Activated T-helper 9 cell treated with anti-CD3 and anti-CD28 coated beads, Interleukin-2, amount 50 U/mL, for 16 hours (primary cell): ENCODE measurements around the gene EMCN.
"Not testable (repeated sequence)": the region's sequence is repeated elsewhere in the genome, so short reads cannot be mapped to it uniquely, and the experiment has no call there.

ENCODE experiments used
- DNase-seq: peaks from one replicate; pipeline ENCODE4 v3.0.0-alpha.2; 2020; ENCODE audit warnings: low read depth

EMCN gene, protein sequence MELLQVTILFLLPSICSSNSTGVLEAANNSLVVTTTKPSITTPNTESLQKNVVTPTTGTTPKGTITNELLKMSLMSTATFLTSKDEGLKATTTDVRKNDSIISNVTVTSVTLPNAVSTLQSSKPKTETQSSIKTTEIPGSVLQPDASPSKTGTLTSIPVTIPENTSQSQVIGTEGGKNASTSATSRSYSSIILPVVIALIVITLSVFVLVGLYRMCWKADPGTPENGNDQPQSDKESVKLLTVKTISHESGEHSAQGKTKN

DNA sequence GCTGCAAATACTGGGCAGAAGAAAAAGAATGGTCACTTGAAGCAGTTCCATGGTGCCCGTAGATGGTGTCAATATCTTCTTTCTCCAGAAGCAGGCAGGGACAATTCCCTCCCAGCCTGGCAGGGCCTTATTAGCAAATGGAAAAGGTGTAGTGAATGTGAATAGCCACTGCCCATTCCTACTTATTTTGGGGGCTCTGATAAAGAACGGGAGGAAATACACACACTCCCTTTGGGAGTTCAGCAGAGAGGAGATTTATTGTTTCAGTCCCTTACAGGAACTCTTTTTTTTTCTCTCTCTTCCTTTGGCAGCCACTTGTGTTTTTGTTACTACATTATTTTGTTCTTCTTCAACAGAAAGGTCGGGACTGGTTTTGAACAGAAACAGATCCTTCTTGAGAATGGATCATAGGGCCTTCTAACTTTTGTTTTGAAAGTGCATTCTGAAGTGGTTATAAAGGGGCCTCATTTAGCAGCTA lies at the start of gene EMCN:
Gene EMCN, minus strand, starts transcription at position 159 of the 478 bp plus-strand sequence. Its CDS starts 108 bp downstream, at position 51.
- no peak for DNase-seq

DNA sequence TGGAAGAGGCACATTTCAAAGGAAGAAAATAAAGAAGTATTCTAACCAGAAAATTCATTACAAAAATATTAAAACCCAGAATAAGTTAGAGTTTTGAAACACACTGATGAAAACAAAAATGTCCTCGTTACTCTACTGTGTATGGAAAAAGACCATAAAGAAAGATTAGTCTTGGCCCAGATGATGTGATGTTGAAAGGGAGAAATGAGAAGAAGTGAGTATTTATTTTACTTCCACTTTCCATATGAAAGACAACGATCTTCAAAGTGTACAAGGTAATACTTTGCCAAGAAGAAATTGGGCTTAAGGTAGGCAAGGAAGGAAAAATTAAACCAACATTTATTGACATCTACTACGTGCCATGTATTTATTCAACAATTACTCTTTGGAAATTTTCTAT lies 48.6 kb upstream of the EMCN start:
- no peak for DNase-seq

DNA sequence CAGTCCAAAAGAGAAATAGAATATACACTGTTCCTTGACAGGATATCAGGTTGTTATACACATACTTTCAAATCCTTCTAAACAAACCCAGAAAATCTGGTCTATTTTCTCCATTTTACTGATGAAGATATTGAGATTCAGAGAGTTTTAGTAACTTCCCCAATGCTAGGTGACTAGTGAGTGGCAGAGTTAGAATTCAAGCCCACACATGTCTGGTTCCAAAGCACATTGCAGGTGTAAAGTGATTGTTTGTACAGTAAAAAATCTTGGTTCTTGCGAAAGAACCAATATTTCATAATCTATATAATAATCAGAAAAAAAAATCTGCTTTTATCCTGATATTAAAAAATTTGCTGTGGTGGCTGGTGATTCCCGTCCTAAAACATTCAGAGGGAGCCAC lies 39.5 kb upstream of the EMCN start:
- no peak for DNase-seq

DNA sequence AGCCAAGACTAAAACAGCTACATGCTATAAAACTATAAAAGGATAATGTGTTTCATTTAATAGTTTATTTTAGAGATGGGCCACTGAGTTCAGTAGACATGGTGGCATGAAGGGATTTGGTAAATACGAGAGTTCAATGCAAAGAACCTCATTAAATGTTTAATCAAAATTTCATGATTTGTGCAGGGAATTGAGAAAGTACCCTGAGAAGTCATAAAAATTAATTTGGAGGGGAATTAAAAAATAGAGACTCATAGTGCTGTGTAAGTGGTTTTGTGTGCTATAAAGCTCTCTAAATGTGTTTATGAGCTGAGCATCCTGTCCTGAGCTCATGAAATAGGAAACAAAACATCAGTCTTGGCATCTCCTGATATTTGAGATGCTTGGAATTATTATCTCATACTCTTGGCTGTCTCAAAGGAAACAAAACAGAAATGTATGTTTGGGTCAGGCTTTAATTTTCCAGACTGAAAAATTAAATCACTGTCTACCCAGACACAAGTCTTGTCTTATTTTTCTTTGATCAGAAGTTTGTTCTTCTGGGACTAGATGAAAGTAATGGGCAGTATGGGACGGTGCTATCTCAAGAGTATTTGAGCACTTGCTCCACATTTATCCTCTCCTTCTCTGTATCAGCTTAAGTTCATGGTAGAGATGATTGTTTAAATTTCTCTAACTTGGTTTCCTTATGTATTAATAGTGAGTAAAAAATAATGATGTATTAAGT lies 38.0 kb upstream of the EMCN start:
- no peak for DNase-seq

DNA sequence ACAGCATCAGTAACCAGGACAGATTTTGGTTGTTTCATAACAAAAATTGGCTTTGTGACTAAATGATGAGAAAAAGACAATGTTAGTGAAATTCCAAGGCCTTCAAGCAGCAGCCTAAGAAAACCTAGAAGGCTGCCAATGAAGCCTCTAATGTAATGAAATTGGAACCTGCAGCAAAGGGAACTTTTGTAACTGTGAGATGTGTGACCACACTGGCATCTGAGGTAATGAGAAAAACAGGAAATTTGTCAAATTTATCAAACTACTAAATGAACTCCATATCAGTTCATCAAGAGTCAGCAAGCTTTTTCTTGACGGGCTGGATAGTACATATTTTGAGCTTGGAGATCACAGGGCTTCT lies 30.4 kb upstream of the EMCN start:
- DNase-seq: no peak

DNA sequence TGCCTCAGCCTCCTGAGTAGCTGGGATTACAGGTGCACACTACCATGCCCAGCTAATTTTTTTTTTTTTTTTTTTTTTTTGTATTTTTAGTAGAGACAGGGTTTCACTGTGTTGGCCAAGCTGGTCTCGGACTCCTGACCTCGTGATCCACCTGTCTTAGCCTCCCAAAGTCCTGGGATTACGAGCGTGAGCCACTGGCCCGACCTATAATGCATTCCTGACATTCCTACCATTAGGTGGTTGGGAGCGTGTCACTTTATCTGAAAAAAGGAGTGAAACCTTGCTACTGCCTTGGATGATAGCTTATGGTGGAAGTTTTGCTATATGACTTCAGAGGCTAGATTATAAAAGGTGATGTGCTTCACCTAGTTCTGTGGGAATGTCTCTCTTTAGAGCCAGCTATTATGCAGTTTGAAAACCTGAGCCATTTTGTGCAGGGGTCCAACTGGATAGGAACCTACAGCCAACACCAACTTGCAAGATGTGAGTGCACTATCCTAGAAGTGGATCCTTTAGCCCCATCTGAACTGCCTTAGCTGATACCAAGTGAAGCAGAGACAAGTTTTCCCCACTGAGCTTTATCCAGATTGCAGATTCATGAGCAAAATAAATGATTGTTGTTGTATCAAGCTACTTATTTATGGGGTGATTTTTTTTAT lies 29.8 kb upstream of the EMCN start:
- DNase-seq: no peak

DNA sequence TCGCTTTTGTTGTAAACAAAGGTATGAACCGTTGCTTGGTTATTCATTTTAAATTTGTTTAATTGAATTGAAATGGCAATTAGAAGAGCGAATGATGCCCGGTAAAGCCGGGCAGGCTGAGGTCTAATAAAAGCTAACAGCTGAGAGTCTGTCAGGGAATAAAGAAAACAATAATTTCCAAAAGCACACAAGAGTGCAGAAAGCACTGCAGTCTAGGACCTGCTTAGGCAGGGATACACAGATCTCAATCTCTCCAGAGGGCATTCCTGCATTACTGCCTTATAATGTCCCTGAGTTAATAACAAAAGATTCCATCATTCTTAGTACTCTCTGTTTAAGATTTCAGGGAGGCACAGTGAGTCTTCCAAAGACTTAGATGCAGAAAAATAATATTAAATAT lies 27.6 kb upstream of the EMCN start:
- DNase-seq: no peak

DNA sequence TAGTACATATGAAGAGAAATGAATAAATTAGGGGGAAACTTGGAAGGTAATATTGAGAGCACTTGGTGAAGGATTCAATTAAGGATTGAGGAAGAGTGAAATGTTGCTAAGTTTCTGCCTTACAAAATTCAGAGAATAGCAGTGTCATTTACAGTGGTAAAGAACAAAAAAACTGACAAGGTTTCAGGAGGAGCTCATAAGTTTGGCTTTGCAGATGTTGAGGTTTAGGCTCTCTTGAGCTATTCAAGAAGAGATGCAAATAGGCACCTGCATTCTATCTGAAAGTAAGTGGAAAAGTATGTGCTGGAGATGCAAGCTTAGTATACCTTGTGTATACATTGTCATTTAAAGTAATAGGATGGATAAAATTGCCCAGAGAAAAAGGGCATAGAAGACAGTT lies 22.3 kb upstream of the EMCN start:
- DNase-seq: no peak

DNA sequence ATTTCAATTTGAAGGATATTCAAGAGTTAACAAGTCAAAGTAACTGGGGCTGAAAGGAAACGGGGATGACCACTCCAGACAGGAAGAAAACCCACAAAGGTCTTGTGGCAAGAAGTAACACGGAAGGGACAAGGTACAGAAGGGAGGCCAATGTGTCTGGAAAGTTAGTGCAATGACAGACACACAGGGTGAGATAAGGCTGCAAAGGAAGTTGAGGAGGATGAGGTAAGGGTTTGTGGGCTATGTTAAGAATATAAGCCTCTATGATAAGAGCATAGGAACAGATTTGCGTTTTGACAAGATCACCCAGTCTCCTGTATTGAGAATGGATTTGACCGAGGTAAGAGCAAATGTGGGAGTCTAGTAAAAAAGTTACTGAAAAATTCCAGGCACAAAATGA lies 21.9 kb upstream of the EMCN start:
- no peak for DNase-seq

DNA sequence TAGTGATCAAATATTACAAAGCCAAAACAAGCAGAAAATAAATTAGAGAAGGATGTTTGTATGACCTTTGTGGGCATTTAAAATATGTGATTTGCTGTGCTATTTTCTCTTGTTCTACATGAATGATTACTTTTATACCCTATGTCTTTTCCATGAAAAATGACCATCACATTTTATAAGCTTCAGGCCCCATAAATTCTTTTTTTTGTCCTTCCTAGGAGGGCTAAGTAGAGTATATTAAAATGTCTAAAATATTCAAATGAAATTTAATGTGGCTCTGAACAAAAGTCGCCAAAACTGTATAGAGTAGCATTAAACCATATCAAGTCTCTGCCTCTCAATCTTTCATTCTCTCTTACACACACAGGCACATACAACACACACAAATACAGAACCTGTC lies 15.9 kb upstream of the EMCN start:
- DNase-seq: no peak

DNA sequence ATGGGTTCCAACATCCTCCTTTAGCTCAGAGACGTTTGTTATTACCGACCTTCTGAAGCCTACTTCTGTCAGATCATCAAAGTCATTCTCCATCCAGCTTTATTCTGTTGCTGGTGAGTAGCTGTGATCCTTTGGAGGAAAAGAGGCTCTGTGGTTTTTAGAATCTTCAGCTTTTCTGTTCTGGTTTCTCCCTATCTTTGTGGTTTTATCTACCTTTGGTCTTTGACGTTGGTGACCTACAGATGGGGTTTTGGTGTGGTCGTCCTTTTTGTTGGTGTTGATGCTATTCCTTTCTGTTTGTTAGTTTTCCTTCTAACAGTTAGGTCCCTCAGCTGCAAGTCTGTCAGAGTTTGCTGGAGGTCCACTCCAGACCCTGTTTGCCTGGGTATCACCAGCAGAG lies 12.3 kb upstream of the EMCN start:
- DNase-seq: not testable (repeated sequence)

DNA sequence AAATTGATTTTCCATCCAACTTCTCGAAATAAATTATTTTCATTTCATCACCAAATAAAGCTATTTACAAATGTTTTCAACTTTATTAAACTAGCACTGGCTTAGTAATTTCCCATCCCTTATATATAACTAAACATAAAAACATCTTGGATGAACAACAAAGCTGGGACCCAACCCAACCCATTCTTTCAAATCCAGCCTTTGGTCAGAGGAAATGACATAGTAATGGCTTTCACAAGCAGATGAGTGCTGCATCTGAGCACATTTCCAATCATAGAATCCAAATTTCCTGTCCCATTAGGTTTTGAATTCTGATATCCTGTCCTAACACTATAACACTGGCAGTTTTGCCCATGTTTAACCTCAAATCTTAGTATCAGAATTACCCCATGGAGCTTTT lies 7.9 kb upstream of the EMCN start:
- no peak for DNase-seq

DNA sequence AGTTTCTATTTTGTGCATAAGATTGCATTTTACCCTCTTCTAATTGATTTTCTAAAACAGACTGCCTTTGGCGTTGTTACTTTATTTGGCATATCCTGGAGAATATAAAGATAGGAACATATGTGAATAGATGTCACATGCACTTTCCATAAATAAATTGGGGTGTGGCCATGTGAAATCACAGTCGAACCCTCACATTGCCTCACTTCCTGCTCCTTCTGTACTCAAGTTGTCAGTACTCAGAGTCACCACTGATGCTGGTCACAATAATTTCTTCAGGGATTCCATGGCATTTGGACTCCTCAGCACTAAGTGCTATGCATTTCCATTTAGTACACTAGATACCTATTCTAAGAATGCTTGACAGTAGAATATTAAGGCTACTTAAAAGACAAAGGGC lies 1.4 kb upstream of the EMCN start:
- no peak for DNase-seq

DNA sequence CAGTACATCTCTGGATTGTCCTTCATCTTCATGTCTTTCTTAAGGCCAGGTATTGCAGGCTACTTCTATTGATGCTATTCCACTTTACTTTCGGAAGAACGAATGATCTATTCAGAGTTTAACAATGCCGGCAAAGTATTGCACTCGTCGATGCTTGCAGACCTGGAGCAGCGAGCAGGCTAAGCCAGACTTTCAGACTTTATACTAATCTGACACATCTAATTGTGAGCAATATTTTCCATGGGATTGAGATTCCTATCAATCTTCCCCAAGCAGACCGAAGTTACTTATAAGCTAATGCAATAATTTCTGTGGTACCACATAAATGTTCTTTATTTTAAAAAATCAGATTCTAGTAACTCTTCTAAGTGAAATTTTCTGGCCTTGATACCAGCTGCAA lies 1.6 kb downstream of the EMCN start:
- DNase-seq: no peak

DNA sequence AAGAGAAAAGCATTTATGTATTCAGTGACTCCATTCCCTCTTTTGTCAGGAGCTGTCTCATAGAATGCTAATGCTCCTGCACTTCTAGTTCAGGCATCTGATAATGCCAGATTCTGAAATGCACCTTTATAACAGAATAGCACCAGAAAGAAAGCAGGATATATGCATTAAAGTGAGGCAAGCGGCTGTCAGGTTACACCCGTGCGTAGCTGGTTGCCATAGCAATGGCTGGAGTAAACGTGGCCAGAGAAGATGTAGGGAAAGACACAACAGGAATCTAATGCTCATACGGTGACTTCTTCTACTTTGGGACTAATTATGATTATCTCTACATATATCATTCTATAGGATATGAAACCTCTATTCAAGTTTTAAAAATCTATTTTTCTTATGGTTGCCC lies 5.9 kb downstream of the EMCN start:
- no peak for DNase-seq

DNA sequence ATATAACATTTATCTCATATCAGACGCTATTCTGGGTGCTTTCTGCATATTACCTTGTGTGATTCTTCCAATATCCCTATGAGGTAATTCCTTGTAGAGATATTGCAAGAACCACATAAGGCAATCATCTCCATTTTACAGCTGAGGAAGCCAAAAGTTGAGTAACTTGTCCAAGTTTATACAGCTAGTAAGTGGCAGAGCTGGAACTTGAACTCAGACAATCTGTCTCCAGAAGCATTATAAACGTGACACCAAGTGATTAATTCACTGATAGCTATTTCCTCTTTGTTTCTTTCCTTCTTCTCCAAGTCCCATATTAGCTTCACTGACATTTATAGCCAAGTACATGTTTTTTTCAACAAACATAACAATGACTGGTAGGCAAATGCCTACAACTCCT lies 7.3 kb downstream of the EMCN start:
- no peak for DNase-seq

DNA sequence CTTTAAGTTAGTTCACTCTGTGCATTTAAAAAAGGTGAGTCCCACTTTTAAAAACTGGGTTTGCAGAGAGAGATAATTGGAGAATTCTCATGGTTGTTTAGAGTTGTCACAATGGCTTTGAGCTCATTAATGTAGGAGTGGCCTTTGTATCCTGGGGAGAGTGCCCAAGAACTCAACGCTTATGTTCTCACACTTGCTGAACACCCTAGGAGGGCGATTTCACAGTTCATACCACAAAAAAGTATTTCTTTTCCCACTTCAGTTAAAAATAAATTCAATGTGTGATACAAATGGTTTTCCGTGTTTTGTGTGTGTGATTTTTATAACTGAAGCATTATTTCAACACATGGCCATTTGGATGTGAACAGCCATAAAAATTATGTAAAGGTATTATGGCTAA lies 8.4 kb downstream of the EMCN start:
- no peak for DNase-seq

DNA sequence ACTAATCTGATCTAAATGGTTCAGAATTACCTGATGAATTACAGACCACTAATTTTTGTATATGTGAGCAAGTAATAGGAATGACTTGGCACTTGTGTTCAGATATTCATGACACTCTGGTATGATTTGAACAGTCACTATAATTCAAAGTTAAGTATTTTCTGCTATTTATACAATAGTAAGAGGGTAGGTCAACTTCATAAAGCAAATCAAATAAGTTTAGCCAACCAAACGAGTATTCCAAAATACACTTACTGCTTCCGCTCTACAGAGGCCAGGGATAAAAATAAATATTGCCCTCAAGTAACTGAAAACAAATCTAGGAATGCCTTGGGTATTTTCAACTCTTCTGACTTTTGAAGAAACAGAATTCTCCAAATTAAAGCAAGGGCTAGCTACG lies 9.1 kb downstream of the EMCN start:
- DNase-seq: no peak

DNA sequence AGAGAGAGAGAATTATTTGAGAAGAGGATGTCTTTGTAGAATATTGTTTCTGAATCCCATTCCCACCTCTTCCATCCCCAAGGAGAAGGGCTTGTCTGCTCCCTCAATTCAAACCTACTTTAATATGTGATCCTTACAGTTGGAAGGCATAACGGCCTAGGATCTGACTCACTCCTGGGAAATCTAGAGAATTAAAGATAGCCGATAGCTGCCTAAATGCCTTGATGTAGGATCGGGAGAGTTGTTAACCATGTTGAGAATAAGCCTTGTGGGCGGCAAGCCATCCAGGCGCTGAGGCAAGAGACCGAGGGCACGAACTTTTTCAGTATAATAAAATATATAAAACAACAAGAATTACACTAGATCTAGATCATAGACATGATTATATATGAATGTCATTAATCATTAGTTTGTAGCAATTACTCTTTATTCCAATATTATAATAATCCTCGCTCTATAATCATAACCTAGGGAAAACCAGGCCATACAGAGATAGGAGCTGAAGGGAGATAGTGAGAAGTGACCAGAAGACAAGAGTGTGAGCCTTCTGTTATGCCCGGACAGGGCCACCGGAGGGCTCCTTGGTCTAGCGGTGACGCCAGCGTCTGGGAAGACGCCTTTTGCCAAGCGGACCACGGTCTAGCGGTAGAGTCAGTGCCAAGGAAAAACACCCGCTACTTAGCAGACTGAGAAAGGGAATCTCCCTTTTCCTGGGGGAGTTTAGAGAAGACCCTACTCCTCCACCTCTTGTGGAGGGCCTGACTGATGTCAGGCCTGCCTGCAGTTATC lies 13.5 kb downstream of the EMCN start:
- no peak for DNase-seq

DNA sequence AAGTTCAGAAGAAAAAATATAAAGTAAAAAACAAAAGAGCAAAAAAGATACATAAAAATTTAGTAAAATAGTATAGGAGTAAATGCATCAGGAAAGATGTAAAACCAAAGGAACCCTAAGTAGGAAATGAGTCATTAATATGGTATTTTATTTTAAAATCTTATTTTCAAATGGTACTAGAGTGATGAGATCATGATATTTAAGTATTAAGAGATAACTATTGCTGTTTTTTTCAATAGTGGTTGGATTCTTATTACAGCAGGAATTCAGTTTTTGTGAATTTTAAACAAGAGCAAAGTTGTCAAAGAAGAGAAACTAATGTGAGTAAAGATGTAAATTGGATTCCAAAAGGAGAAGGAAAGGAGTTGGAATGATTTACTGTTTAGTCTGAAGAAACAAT lies 20.0 kb downstream of the EMCN start:
- no peak for DNase-seq

DNA sequence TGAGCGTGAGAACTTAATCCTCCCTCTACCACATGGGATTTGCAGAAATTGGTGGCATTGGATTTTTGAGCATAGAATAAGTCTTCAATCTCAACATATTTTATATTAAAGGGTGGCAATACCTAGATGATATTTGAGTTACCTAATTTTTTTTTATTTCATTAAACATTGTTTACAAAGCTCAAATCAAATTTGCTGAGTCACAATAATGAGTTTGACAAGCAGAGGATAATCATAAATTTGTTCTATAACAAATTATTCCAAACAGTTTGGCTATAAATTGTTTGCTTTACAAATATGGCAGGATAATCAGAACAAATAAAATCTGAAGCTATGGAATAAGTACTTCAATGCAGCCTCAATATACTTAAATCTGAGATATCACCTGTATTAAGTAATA lies 22.7 kb downstream of the EMCN start:
- no peak for DNase-seq

DNA sequence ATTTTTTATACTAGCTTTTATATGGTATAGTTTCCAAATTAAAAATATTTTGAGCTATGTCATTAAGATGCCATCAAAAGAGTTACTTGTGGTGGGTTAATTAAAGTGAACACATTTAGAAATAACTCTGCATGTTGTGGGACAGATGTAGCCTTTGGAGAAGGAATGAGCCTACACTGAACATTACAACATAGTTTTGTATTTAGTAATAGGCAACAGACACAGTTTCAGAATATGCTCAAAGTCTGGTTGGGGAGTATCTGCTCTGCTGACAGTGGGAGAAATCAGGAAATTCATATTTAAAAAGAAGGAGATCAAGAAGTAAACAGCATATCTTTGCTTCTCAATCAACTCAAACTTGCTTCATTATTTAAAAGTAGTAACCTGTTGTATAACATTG lies 23.7 kb downstream of the EMCN start:
- no peak for DNase-seq

DNA sequence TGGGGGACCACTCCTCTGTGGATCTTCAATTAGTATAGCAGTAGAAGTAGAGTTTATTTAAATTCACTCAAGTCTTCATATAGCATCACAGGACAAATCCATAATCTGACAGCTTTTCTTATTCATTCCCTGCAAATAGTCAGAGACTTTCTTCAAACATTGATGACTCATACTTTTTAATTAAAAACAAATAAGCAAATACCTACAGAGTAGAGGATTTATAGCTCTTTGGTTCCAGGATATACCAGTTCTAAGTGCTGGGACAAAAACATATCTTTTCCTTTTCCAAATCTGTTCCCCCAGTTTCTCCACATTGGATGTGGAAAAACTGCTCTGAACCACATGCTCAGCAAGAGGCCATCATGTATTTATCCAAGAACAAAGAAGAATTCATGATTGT lies 24.1 kb downstream of the EMCN start:
- DNase-seq: no peak
